HCT116 (cell line): ENCODE results near the gene ANKRD13C. TPM values are rescaled to one million over a fixed set of nuclear protein-coding genes. Genes with fewer than 3 reads are reported as not detected.

Experiments used
- ATAC-seq: fragments of 200-7000 bp; cut with Tn5 transposase; 2 replicates; pipeline ENCODE4 v1.9.1; 2020; ENCODE audit warnings: mild to moderate bottlenecking, moderate library complexity
- BruUV-seq: library from RNA; stranded (reverse); fragments of 400-500 nt; replicated peaks from 2 replicates; lab custom pipeline; 2021; lab: Mats Ljungman, UMichigan
- CTCF ChIA-PET: fragments of 300-600 bp; sonication (Branson Sonifier 250); formaldehyde crosslinking; loops from one replicate; lab custom pipeline; 2021; ENCODE audit warnings: antibody characterized with exemption; lab: Charles Lee
- POLR2A ChIA-PET: fragments of 300-600, 350-600 bp; sonication (Branson Sonifier 250); formaldehyde crosslinking; loops from one replicate; lab custom pipeline; 2021; ENCODE audit warnings: antibody characterized with exemption; lab: Charles Lee
- RAD21 ChIA-PET, 2 experiments: fragments of 300-600 bp; sonication (Branson Sonifier 250); formaldehyde crosslinking; loops; one replicate each; lab custom pipeline; 2023; ENCODE audit warnings: low total read pairs in 2 of 2; ENCODE audit not compliant: uncharacterized antibody in 2 of 2, unreplicated experiment in 2 of 2, low non-redundant PET in 1 of 2; lab: Charles Lee
- DNase-seq: peaks from one replicate; pipeline ENCODE4 v3.0.0-alpha.2; 2010; ENCODE audit warnings: low read depth, low spot score
- H2AFZ ChIP-seq: fragments of 200-600 bp; shearing (Covaris generic), sonication (generic); 2 replicates; pipeline ENCODE4 v1.6.1; 2017; ENCODE audit warnings: low read depth, mixed run types, mixed read lengths, antibody characterized with exemption, low read length; ENCODE audit not compliant: poor library complexity, severe bottlenecking
- H3K27ac ChIP-seq: 2 replicates; pipeline ENCODE4 v1.5.1; 2012; ENCODE audit warnings: low read depth, low read length
- H3K27me3 ChIP-seq: fragments of 200-600 bp; sonication (generic); 2 replicates; pipeline ENCODE4 v1.6.1; 2016; ENCODE audit warnings: mixed run types, low read length, mixed read lengths; ENCODE audit not compliant: insufficient read depth
- H3K36me3 ChIP-seq, 2 experiments: fragments of 200-500 bp in 1 of 2; fragments of 200-600 bp in 1 of 2; sonication (Bioruptor generic) in 1 of 2; sonication (generic) in 1 of 2; 2 replicates each; pipeline versions ENCODE4 v1.5.1 to v1.6.1; 2014 to 2016; ENCODE audit warnings: low read length in 2 of 2, inconsistent platforms in 1 of 2, mixed read lengths in 1 of 2, mixed run types in 1 of 2; ENCODE audit not compliant: insufficient read depth in 2 of 2, control insufficient read depth in 1 of 2
- H3K4me1 ChIP-seq, 2 experiments: fragments of 200-600 bp in 1 of 2; sonication (generic) in 1 of 2; 2 replicates each; pipeline versions ENCODE4 v1.5.1 to v1.6.1; 2012 to 2017; ENCODE audit warnings: low read length in 2 of 2, inconsistent platforms in 1 of 2, mild to moderate bottlenecking in 1 of 2, mixed read lengths in 1 of 2, mixed run types in 1 of 2, moderate library complexity in 1 of 2; ENCODE audit not compliant: insufficient read depth in 2 of 2, control insufficient read depth in 1 of 2
- H3K4me2 ChIP-seq: fragments of 200-600 bp; sonication (generic); 2 replicates; pipeline ENCODE4 v1.6.1; 2017; ENCODE audit warnings: mixed run types, low read length, mixed read lengths
- H3K4me3 ChIP-seq, 2 experiments: fragments of 200-600 bp in 1 of 2; sonication (generic) in 1 of 2; replicated peaks in 1 of 2; 2 replicates each; pipeline ENCODE4 v1.5.1; 2011 to 2016; ENCODE audit warnings: low read length in 2 of 2, control low read depth in 1 of 2, low read depth in 1 of 2, mild to moderate bottlenecking in 1 of 2, mixed read lengths in 1 of 2, mixed run types in 1 of 2
- H3K79me2 ChIP-seq: fragments of 200-600 bp; sonication (generic); 2 replicates; pipeline ENCODE4 v1.6.1; 2017; ENCODE audit warnings: mild to moderate bottlenecking, mixed run types, low read length, moderate library complexity, mixed read lengths; ENCODE audit not compliant: insufficient read depth
- H3K9ac ChIP-seq: fragments of 200-600 bp; sonication (generic); 2 replicates; pipeline ENCODE4 v1.6.1; 2016; ENCODE audit warnings: low read length, mixed read lengths
- H3K9me2 ChIP-seq: fragments of 200-600 bp; sonication (generic), shearing (Covaris generic); 2 replicates; pipeline ENCODE4 v1.6.1; 2017; ENCODE audit warnings: mixed run types, mild to moderate bottlenecking, moderate library complexity; ENCODE audit not compliant: insufficient read depth
- H3K9me3 ChIP-seq, 2 experiments: fragments of 200-500 bp in 1 of 2; fragments of 200-600 bp in 1 of 2; sonication (Bioruptor generic) in 1 of 2; sonication (generic) in 1 of 2; 2 replicates each; pipeline ENCODE4 v1.6.1; 2014 to 2017; ENCODE audit warnings: low read length in 2 of 2, mixed read lengths in 2 of 2, inconsistent platforms in 1 of 2, low read depth in 1 of 2, mild to moderate bottlenecking in 1 of 2, mixed run types in 1 of 2, moderate library complexity in 1 of 2; ENCODE audit not compliant: control insufficient read depth in 1 of 2, insufficient read depth in 1 of 2
- H4K20me1 ChIP-seq: fragments of 200-600 bp; sonication (generic), shearing (Covaris generic); 2 replicates; pipeline ENCODE4 v1.6.1; 2017; ENCODE audit warnings: mixed run types, mild to moderate bottlenecking, moderate library complexity; ENCODE audit not compliant: insufficient read depth
- EZH2phosphoT487 ChIP-seq: fragments of 200-600 bp; IDR thresholded peaks from 2 replicates; pipeline ENCODE4 v1.6.1; 2018; ENCODE audit warnings: antibody characterized with exemption, borderline replicate concordance
- FOSL1 ChIP-seq: IDR thresholded peaks from 2 replicates; pipeline ENCODE4 v1.6.1; 2012; ENCODE audit warnings: low read depth
- JUND ChIP-seq: IDR thresholded peaks from 2 replicates; pipeline ENCODE4 v1.6.1; 2012
- RAD21 ChIP-seq: IDR thresholded peaks from 2 replicates; pipeline ENCODE4 v1.6.1; 2012; ENCODE audit warnings: low read depth, mild to moderate bottlenecking
- SIN3A ChIP-seq: IDR thresholded peaks from 2 replicates; pipeline ENCODE4 v1.6.1; 2012; ENCODE audit warnings: low read depth
- ZFX ChIP-seq: fragments of 450-650 bp; IDR thresholded peaks from 2 replicates; pipeline ENCODE4 v1.6.1; 2017
- intact Hi-C: fragments of 100-400 bp; cut with micrococcal nuclease; formaldehyde crosslinking; loops from 2 replicates; pipeline ENCODE4 v1.10.0; 2022
- total RNA-seq: library from RNA; stranded (reverse); gene quantifications from one replicate; pipeline ENCODE4 v1.2.1, GENCODE V29; 2021; ENCODE audit not compliant: unreplicated experiment
- TF ChIP-seq, protein P1 (sequence below): IDR thresholded peaks from 2 replicates; pipeline ENCODE4 v1.6.1; 2012; ENCODE audit warnings: low read depth
- TF ChIP-seq, protein P2 (sequence below): IDR thresholded peaks from 2 replicates; pipeline ENCODE4 v1.6.1; 2012
- TF ChIP-seq, protein P3 (sequence below): IDR thresholded peaks from 2 replicates; pipeline ENCODE4 v1.6.1; 2012
- TF ChIP-seq, protein P4 (sequence below): IDR thresholded peaks from 2 replicates; pipeline ENCODE4 v1.6.1; 2011; ENCODE audit warnings: mild to moderate bottlenecking, low read length, moderate library complexity; ENCODE audit not compliant: insufficient replicate concordance; ENCODE audit errors: extremely low read depth

The ANKRD13C gene
- total RNA-seq, 1 experiment from 2014 or later, result 21.1 TPM

DNA sequence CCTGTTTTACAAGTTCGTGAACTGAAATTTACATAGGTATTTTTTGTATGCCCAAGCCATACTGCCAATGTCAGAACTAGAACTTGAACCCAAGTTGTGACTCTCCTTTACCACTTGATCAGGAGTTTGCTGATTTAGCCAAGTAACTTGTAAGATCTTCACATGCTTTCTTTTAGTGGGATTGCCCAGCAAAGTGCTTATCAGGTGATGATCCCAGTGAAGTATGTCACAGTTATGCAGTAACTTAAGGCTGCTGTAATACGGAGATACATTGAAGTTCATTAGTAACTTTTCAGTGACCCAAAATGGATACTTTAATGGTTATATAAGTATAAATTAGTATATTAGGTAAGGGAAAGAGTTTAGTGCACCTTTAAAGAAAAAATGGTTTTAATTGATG lies 129.6 kb downstream of the ANKRD13C start:
- DNase-seq, result no peak
- ChIA-PET RAD21 (no interaction called here), POLR2A (no interaction called here), CTCF (no interaction called here)
- Histone ChIP-seq H3K4me2 (no peak overlapping the region), H3K9me3 (no peaks in the 10 kb centered on the region), H3K4me3 (no peak overlapping the region), H3K79me2 (peaks cover 97% of the 10 kb centered on the region), H3K27me3 (no peaks in the 10 kb centered on the region), H3K27ac (no peak overlapping the region), H3K9ac (no peak overlapping the region), H3K4me1 (peaks cover 4 to 16% of the 10 kb centered on the region in 2 experiments; a peak in 3 of 4 replicates), H4K20me1 (peaks cover 42% of the 10 kb centered on the region; the same call in 1 of the 2 replicates), H3K9me2 (no peaks in the 10 kb centered on the region), H3K36me3 (peaks cover 38 to 42% of the 10 kb centered on the region in 2 experiments), H2AFZ (no peak overlapping the region)
- ATAC-seq, result no peak
- TF ChIP-seq, protein P1, sequence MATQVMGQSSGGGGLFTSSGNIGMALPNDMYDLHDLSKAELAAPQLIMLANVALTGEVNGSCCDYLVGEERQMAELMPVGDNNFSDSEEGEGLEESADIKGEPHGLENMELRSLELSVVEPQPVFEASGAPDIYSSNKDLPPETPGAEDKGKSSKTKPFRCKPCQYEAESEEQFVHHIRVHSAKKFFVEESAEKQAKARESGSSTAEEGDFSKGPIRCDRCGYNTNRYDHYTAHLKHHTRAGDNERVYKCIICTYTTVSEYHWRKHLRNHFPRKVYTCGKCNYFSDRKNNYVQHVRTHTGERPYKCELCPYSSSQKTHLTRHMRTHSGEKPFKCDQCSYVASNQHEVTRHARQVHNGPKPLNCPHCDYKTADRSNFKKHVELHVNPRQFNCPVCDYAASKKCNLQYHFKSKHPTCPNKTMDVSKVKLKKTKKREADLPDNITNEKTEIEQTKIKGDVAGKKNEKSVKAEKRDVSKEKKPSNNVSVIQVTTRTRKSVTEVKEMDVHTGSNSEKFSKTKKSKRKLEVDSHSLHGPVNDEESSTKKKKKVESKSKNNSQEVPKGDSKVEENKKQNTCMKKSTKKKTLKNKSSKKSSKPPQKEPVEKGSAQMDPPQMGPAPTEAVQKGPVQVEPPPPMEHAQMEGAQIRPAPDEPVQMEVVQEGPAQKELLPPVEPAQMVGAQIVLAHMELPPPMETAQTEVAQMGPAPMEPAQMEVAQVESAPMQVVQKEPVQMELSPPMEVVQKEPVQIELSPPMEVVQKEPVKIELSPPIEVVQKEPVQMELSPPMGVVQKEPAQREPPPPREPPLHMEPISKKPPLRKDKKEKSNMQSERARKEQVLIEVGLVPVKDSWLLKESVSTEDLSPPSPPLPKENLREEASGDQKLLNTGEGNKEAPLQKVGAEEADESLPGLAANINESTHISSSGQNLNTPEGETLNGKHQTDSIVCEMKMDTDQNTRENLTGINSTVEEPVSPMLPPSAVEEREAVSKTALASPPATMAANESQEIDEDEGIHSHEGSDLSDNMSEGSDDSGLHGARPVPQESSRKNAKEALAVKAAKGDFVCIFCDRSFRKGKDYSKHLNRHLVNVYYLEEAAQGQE, result no peak
- TF ChIP-seq, protein P2, sequence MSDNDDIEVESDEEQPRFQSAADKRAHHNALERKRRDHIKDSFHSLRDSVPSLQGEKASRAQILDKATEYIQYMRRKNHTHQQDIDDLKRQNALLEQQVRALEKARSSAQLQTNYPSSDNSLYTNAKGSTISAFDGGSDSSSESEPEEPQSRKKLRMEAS, result no peak
- TF ChIP-seq, protein P3, sequence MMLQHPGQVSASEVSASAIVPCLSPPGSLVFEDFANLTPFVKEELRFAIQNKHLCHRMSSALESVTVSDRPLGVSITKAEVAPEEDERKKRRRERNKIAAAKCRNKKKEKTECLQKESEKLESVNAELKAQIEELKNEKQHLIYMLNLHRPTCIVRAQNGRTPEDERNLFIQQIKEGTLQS, result no peak
- no peak for TF ChIP-seq FOSL1
- TF ChIP-seq RAD21, result no peak
- no peak for TF ChIP-seq JUND
- no peak for TF ChIP-seq SIN3A
- no peak for TF ChIP-seq EZH2phosphoT487
- TF ChIP-seq, protein P4, sequence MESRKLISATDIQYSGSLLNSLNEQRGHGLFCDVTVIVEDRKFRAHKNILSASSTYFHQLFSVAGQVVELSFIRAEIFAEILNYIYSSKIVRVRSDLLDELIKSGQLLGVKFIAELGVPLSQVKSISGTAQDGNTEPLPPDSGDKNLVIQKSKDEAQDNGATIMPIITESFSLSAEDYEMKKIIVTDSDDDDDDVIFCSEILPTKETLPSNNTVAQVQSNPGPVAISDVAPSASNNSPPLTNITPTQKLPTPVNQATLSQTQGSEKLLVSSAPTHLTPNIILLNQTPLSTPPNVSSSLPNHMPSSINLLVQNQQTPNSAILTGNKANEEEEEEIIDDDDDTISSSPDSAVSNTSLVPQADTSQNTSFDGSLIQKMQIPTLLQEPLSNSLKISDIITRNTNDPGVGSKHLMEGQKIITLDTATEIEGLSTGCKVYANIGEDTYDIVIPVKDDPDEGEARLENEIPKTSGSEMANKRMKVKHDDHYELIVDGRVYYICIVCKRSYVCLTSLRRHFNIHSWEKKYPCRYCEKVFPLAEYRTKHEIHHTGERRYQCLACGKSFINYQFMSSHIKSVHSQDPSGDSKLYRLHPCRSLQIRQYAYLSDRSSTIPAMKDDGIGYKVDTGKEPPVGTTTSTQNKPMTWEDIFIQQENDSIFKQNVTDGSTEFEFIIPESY, result no peak
- TF ChIP-seq ZFX, result no peak
- no TSS peak for BruUV-seq
- intact Hi-C loops, result loop anchor here (10.0 kb wide), 1 partner anchor 190 kb away; the partner anchor contains the start of gene CTH
